Ramos (cell line): ENCODE data around the gene TRAPPC10.

Source experiments
- in situ Hi-C: fragments of 300-500 bp; cut with MboI; formaldehyde crosslinking; loops from one replicate; pipeline ENCODE4 v1.14.3; 2022; ENCODE audit warnings: low sequenced_read_pairs; ENCODE audit not compliant: unreplicated experiment

The TRAPPC10 gene

DNA sequence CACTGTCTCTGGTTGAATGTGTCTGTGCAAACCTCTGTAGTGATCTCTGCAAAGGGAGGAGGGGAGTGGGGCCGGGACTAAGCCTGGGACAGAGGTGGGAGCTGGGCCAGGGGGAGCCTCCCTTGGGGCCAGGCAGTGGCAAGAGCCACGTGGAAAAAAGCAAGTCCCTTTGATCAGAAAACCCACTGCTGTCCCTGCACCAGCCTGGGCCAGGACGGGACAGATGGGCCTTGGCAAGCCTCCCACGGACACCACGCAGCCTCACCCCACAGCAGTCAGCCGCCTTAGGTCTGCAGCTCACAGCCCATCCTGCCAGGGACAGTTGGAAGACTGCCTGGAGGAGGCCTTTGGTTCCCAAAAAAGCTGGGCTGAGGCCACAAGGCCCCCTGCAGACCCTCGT is 11.7 kb upstream of the TRAPPC10 start:
- in situ Hi-C loops, result no loop called here

DNA sequence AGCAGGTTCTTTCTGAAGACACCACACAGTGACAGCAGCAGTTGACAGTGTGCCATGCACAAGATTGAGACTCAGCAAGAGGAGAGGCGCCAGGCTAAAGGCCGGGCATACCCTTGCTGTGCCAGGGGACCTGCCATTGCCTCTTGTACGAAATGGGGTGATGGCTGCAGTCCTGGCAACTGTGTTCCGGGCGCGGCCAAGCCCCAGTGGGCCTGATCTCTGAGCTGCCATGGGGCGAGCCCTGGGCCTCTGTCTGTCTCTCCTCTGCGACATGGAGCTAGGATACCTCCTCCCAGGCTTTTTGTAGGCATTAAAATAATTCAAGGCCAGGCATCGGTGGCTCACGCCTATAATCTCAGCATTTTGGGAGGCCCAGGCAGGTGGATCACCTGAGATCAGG is 9.6 kb upstream of the TRAPPC10 start:
- in situ Hi-C loops, result no loop called here

DNA sequence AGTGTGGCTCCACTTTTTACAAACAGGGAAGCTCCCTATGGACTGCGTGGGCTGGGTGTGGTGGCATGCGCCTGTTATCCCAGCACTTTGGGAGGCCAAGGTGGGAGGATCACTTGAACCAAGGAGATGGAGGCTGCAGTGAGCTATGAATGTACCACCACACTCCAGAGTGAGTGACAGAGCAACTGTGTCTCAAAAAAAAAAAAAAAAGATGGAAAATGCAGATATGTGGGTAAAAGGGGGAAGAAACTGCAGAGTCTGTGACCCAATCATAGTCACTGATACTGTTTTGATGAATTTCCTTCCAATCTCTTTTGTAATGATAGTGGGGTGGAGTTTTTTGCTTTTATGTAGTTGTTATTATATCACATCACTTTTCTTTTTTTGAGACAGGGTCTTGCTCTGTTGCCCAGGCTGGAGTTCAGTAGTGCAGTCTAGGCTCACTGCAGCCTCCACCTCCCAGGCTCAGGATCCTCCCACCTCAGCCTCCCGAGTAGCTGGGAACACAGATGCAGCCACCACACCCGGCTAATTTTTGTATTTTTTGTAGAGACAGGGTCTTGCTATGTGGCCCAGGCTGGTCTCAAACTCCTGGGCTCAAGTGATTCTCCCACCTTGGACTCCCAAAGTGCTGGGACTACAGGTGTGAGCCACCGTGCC is 8.7 kb upstream of the TRAPPC10 start:
- in situ Hi-C loops, result no loop called here

DNA sequence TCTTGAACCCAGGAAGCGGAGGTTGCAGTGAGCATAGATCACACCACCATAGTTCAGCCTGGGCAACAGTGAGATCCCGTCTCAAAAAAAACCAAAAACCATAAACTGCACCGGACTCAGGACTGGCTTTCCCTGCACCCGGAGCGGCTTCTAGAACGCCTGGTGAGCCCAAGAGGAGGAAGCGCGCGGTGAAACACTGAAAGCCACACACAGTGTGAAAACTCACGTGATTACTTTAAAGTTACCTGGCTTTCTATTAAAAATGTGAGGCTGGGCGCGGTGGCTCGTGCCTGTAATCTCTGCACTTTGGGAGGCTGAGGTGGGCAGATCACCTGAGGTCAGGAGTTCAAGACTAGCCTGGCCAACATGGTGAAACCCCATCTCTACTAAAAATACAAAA is 7.0 kb upstream of the TRAPPC10 start:
- in situ Hi-C loops, result no loop called here

DNA sequence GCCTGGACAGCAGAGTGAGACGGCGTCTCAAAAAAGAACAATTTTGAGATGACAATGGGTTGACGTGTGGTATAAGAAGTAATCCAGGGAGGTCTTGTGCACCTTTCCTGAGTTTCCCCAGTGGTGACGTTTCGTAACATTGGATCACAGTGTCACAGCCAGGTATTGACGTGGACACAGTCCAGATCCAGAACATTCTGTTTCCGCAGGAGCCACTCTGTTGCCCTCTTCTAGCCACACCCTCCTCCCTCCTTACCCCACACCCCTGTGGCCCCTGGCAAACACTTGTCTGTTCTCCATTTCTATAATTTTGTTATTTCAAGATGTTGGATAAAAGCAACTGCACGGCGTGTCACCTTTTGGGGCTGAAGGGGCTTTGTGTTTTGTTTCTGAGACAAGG is 6.5 kb upstream of the TRAPPC10 start:
- in situ Hi-C loops, result no loop called here

DNA sequence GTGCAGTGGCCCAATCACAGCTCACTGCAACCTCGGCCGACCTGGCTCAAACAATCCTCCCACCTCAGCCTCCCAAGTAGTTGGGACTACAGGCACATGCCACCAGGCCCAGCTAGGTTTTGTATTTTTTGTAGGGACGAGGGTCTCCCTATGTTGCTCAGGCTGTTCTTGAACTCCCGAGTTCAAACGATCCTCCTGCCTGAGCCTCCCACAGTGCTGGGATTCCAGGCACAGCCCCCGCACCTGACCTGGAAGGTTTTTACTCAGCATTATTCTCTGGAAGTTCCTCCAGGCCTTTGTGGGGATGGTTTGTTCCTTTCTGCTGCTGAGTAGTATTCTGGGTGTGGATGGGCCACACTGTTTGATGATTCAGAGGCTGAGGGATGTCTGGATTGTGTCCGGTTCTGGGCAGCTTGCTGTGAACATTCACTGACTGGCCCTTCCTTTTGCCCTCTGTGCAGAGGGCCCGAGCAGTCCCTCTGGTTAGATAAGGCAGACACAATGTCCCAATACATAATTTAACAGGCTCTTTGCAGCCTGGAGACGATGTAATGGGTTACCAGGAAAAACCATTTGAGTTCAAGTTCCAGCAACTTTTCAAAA is 6.0 kb upstream of the TRAPPC10 start:
- in situ Hi-C loops, result no loop called here

DNA sequence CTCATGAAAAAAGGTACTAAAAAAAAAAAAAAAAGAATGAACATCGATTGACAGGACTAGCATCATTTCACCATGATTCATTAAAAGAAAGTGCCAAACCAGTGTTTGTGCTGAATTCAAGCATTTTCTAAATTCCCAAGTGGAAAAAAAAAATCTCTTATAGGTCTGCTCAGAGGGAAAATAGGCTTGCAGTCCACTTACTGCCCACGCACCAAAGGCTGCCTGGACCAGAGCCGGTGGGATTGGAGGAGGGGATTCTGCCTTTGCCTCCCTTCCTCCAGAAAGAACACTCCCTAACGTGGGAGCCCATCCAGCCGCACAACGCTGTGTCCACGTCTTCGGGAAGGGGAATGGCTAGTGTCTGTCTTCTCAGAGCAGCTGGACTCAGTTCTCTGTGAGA is 5.5 kb upstream of the TRAPPC10 start:
- in situ Hi-C loops, result no loop called here

DNA sequence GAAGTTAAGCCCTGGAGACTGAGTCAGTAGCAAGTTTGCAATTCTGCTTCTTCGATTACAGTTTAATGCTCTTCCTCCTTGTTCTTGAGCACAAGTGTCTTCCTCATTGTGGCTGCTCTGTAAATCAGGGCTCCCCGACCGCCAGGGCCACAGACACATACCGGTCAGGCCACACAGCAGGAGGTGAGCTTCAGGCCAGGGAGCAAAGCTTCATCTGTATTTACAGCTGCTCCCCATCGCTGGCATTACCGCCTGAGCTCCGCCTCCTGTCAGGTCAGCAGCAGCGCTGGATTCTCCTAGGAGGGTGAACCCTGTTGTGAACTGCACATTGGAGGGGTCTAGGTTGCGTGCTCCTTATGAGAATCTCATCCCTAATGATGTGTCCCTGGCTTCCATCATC is 1.7 kb upstream of the TRAPPC10 start:
- in situ Hi-C loops, result loop anchor here (10.0 kb wide), 1 partner anchor 294 kb away; the partner anchor contains the start of gene PFKL

DNA sequence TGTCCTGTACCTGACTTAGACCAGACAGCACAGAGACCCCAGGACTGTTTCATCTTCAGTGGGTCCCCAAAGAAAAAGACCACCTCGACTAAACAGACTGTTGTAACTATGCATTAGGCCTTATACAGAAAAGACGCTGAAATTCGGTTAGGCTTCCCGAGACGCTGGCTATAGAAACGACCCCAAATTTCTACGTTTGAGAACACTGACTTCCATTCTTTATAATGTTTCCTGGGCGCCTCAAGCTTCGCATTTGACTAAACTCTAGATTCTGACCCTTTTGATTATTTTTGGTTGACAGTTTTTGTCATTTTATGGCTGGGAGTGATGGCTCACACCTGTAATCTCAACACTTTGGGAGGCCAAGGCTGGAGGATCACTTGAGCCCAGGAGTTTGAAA is 986 bp upstream of the TRAPPC10 start:
- in situ Hi-C loops, result loop anchor here (10.0 kb wide), 1 partner anchor 294 kb away; the partner anchor contains the start of gene PFKL

DNA sequence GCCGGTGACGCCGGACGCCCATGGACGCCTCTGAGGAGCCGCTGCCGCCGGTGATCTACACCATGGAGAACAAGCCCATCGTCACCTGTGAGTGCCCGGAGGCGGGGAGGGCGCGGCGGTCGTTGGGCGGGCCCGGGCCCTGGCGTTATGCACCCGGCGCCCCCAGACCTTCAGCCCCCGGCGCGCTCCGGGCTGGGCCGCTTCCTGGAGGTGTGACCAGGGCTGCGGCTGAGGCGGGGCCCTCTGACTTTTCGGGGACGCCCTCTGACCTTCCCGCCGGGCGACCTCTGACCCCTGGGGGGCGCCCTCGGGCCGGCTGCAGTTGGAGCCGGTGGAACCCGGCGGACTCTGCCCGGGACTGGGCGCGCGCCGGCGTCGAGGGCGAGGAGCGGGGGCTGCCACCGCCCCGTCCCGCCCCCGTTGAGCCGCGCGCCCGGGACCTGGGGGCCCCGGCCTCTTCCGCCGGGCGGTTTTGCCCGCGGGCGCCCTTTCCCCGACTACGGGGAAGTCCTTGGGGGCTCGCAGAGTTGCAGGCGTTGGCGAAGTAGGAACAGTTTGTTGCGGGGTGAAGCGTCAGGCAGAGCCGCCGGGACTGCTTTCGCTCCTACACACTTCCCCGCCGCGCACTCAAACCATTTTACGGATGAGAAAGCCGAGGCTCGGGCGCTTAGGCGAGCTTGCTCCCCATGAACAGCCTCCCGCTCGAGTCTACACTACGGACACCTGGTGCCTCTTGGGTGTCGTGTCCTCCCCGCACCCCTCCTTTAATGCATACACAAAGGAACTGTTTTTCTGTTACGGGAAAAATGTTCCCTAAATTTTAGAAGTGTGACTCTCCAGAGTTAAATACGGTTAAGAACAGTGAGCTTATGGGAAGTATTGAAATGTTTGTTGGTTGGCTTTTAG is 618 bp downstream of the TRAPPC10 start:
- in situ Hi-C loops, result loop anchor here (10.0 kb wide), 1 partner anchor 292 kb away; the partner anchor contains the start of gene PFKL

DNA sequence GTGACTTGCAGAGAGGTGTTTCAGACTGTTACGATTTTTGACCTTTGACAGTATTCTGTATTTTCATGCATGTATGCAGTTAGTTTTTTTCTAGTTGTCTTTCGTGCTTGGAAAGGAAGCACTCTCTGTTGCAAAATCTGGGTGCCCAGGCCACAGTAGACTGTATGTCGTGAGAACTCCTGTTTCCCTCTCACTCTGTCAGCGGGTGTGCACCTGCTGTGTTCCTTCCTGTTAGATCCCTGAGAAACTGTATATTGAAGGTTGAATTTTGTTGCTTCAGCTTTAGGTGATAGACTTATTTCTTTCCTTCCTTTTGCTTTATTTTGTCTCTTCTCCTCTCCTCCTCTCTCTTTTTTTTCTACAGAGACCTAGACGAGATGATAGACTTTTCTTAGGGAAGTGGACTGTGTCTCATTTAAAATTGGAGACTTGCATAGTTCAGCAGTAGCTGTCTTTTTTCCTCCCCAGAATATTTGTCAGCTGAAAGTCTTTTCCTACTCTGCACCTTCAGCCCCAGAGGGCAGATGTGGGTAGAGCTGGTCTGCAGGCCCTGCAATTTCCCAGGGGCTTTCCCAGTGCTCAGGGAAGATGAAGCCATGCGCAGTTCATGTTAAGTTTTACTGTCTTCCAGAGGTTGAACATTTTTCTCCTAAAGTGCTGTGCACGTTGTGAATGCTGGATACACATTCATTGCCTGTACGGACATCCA is 1.4 kb downstream of the TRAPPC10 start:
- in situ Hi-C loops, result loop anchor here (10.0 kb wide), 1 partner anchor 291 kb away; the partner anchor contains the start of gene PFKL

DNA sequence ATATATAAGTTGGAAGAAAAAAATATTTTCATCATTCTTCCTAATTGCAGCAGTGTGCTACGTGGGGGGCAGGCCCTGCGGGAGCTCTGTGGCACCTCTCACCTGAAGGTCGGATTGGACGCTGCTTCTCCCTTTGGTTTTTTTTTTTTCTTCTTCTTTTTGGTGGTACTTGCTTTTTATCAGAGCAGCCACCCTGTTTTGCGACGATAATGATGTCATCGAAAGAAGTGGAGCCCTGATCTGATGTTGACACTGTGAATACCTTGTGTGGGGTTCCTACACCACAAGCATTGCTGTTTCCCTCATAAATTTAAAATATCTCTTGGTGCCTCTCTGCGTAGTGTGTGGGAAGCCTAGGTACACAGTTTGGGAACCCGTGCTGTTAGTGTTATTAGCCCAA is 5.5 kb downstream of the TRAPPC10 start:
- in situ Hi-C loops, result loop anchor here (10.0 kb wide), 1 partner anchor 287 kb away; the partner anchor contains the start of gene PFKL

DNA sequence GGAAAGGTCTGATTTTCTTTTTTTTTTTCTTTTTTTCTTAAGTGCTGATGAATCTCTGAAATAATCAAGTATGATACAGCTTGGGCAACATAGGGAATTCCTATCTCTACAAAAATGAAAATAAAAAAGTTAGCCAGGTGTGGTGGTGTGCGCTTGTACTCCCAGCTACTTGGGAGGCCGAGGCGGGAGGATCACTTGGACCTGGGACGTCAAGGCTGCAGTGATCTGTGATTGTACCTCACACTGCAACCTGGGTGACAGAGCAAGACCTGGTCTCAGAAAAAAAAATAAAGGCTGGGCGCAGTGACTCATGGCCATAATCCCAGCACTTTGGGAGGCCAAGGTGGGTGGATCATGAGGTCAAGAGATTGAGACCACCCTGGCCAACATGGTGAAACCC is 6.0 kb downstream of the TRAPPC10 start:
- in situ Hi-C loops, result loop anchor here (10.0 kb wide), 1 partner anchor 287 kb away; the partner anchor contains the start of gene PFKL

DNA sequence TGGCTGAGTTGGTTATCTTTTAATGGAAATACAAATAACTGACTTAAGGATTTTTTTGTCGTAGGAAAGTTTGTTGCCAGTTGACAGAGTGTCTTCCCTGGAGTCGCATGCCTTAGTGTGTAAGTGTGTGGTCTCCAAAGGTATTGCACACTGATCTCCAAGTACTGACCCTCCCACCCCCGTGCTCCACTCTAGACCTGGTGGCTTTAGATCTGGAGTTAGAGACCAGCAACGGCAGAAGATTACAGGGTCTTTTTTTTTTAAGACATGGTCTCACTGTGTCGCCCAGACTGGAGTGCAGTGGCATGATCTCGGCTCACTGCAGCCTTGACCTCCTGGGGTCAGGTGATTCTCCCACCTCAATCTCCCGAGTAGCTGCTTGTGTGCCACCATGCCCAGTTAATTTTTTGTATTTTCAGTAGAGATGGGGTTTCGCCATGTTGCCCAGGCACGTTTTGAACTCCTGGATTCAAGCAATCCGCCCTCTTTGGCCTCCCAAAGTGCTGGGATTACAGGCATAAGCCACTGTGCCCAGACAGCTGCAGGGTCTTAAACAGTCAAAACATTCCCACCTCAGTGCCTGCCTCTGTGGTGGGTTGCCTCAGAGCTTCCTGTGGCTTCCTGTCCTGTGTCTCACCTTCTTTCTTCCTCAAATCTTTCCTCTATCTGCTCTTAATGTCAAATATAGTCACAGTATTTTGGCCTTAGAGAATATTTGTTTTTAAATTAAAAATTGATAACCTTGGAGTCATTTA is 6.9 kb downstream of the TRAPPC10 start:
- in situ Hi-C loops, result loop anchor here (10.0 kb wide), 1 partner anchor 286 kb away; the partner anchor contains the start of gene PFKL

DNA sequence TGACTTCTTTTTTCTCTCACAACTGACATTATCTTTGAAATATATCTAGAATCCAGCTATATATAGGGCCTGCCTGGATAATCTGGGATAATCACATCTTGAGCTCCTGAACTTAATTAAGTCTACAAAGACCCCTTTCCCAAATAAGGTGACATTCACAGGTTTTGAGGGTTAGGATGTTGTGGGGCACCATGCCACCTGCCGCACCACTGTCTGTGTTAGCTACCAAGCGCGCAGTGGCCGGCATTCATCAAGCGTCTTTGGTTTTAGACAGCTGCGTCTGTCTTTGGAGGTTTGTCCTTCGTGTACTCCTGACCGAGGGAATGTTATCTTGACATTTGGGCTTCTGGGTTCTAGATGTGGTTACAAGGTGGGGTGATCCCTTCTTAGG is 7.5 kb downstream of the TRAPPC10 start:
- in situ Hi-C loops, result loop anchor here (10.0 kb wide), 1 partner anchor 285 kb away; the partner anchor contains the start of gene PFKL

DNA sequence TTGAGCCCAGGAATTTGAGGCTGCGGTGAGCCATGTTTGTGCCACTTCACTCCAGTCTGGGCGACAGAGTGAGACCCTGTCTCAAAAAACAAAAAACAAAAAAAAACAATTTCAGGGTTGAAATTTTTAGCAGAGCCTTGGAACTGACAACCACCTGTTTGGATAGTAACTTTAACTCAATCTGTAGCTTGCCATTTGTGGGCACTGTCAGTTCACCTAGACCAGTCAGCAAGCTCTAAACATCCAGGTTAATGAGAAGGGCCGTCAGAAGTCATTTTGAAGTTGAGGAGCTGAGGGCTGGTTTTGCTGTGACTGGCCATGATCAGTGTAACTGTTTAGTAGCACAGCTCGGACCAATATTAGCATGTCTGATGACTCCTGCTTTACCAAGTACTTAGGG is 8.4 kb downstream of the TRAPPC10 start:
- in situ Hi-C loops, result no loop called here

DNA sequence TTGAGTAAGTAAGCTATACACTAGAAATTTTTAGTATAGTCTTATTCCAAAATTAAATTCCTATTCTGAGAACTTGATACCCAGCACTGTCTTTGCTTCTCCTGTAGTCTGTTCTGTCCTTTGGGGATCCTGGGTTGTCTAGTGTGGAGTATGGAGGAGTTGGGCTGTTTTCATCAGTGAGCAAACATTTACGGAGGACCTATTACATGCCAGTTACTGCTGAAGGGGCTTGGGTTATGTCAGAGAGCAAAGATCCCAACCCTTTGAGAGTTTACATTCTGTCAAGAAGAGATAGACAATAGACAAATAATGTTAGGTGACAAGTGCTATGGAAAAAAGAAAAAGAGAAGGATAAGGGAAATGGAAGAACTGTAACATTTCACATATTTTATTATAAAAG is 9.0 kb downstream of the TRAPPC10 start:
- in situ Hi-C loops, result no loop called here

DNA sequence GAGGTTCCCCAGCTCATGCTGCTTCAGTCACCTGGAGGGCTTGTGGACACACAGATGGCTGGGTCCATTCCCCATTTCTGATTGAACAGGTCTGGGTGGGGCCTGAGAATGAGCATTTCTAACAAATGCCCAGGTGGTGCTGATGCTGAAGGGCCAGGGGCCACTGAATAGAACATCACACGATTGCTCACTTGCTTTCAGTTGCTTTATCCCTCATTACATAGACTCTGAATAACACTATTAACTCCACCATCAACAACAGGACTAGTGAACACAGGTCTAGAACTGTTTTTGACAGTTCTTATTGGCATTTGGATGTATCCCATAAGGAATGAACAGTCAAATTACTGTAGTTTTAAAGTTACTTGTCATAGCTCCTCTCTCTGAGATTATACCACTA is 12.1 kb downstream of the TRAPPC10 start:
- in situ Hi-C loops, result no loop called here

DNA sequence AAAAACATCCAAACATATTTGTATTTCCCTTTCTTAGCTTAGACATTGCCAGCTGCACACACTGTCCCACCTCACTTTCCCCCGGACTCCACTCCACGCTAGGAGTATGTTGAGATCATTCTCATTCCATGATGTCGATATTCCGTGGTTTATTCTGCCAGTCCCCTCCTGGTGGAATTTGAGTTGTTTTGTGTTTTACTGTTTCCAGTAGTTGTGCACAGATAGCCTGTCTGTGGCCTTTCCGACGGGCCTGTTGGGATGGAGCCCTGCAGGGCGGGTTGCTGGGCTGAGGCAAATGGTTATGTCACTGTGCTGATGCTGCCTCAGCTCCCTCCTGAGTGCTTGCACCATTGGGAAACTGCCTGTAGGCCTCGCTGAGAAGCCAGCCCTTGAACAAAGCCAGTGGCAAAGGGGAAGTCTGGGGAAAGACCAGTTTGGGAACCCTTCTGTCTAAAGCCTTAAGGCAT is 12.8 kb downstream of the TRAPPC10 start:
- in situ Hi-C loops, result loop anchor here (25.0 kb wide), 1 partner anchor 762 kb away; no protein-coding TSS in a partner anchor
